A673 (cell line): Measurements from ENCODE around the gene ROBO4.

ENCODE experiments used
- CTCF ChIP-seq: fragments of 300-800, 200-600 bp; sonication (generic); conservative IDR thresholded peaks from 2 replicates; pipeline ENCODE4 v1.5.1; 2017; ENCODE audit warnings: low read depth, mild to moderate bottlenecking, antibody characterized with exemption, low read length, moderate library complexity, mixed read lengths
- EZH2 ChIP-seq: fragments of 200-600 bp; sonication (generic); IDR thresholded peaks from 2 replicates; pipeline ENCODE4 v1.6.1; 2017; ENCODE audit warnings: borderline replicate concordance, low read depth, mild to moderate bottlenecking, mixed read lengths, antibody characterized with exemption, low read length; ENCODE audit not compliant: poor library complexity, severe bottlenecking

- TF ChIP-seq CTCF (no peak), EZH2 (no peak)
Measured at GRCh38 chr11:124872741-124873140, 24.9 kb downstream of the ROBO4 start.
